ENCODE measurements around the gene THAP4. TPM values are rescaled to one million over a fixed set of nuclear protein-coding genes. Genes with fewer than 3 reads are reported as not detected.
A peak's percentile ranks its signal among the peaks of the same experiment; 100 is the strongest.

THAP4 gene
- total and polyA plus RNA-seq, 2 of the 13 experiments (the other 11 are each of a cell fraction or from before 2014, with no cell fraction given): 59.7 to 75.7 TPM

DNA sequence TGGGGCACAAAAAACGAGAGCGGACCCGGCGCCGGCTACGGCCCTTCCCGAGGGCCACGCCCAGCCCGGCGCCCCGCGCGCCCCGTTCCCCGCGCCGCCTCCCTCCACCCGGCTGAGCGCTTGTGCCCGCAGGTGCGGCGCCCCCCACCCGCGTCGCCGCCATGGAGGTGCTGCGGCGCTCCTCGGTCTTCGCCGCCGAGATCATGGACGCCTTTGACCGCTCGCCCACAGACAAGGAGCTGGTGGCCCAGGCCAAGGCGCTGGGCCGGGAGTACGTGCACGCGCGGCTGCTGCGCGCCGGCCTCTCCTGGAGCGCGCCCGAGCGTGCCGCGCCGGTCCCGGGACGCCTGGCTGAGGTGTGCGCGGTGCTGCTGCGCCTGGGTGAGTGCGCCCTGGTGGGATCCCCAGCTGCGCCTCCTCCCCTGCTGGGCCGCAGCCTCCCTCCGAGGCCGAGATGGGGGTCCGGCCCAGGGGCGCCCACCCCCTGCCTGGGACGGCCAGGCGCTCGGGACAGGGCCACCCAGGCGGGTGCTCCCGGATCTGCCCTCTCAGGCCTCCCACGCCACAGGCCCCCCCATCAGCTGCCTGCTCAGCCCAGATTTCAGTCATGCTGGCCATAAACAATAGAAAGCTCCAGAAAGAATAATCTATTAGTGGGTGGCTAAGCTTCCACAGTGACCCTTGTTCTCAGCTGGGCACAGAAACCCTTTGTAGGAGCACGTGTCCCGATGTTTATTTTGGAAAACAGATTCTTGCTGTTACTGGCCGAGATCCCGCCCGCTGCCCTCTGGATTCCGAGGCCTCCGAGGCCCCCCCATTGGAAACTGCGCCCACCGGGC is 77.4 kb downstream of the THAP4 start (continued):
- TF ChIP-seq, protein P1, sequence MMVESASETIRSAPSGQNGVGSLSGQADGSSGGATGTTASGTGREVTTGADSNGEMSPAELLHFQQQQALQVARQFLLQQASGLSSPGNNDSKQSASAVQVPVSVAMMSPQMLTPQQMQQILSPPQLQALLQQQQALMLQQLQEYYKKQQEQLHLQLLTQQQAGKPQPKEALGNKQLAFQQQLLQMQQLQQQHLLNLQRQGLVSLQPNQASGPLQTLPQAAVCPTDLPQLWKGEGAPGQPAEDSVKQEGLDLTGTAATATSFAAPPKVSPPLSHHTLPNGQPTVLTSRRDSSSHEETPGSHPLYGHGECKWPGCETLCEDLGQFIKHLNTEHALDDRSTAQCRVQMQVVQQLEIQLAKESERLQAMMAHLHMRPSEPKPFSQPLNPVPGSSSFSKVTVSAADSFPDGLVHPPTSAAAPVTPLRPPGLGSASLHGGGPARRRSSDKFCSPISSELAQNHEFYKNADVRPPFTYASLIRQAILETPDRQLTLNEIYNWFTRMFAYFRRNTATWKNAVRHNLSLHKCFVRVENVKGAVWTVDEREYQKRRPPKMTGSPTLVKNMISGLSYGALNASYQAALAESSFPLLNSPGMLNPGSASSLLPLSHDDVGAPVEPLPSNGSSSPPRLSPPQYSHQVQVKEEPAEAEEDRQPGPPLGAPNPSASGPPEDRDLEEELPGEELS (CRISPR knock-in tag; IDR thresholded peaks at IDR 0.05): peak; percentile 74
- no peak; the same call in none of the 2 replicates for TF ChIP-seq ZNF552 (CRISPR knock-in tag; IDR thresholded peaks at IDR 0.05; ENCODE audit: borderline replicate concordance)
- no peak for TF ChIP-seq POLR2AphosphoS5 (IDR thresholded peaks at IDR 0.05; ENCODE audit: low read depth, low read length)
- TF ChIP-seq SMAD3 (CRISPR knock-in tag; IDR thresholded peaks at IDR 0.05): no peak
- TF ChIP-seq IKZF4 (CRISPR knock-in tag; IDR thresholded peaks at IDR 0.05; ENCODE audit: borderline replicate concordance, low read depth, not compliant biosample characterization): no peak
- TF ChIP-seq SMC3 (IDR thresholded peaks at IDR 0.05; ENCODE audit: low read length): no peak
- TF ChIP-seq TMF1 (CRISPR knock-in tag; IDR thresholded peaks at IDR 0.05; ENCODE audit: low read depth): no peak
- TF ChIP-seq IKZF1 (IDR thresholded peaks at IDR 0.05): no peak
- no peak for TF ChIP-seq MAZ (IDR thresholded peaks at IDR 0.05; ENCODE audit: borderline replicate concordance, low read depth, low read length)
- no peak for TF ChIP-seq MAZ (CRISPR knock-in tag; IDR thresholded peaks at IDR 0.05; ENCODE audit: low read depth)
- TF ChIP-seq, protein P2, sequence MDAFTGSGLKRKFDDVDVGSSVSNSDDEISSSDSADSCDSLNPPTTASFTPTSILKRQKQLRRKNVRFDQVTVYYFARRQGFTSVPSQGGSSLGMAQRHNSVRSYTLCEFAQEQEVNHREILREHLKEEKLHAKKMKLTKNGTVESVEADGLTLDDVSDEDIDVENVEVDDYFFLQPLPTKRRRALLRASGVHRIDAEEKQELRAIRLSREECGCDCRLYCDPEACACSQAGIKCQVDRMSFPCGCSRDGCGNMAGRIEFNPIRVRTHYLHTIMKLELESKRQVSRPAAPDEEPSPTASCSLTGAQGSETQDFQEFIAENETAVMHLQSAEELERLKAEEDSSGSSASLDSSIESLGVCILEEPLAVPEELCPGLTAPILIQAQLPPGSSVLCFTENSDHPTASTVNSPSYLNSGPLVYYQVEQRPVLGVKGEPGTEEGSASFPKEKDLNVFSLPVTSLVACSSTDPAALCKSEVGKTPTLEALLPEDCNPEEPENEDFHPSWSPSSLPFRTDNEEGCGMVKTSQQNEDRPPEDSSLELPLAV (CRISPR knock-in tag; conservative IDR thresholded peaks at IDR 0.05; ENCODE audit: low read depth): no peak
- TF ChIP-seq TCF12 (IDR thresholded peaks at IDR 0.05): no peak
- peak; percentile 84 for TF ChIP-seq TCF12 (CRISPR knock-in tag; IDR thresholded peaks at IDR 0.05)
- TF ChIP-seq ZNF530 (CRISPR knock-in tag; IDR thresholded peaks at IDR 0.05; ENCODE audit: low read depth): no peak
- TF ChIP-seq ZNF143 (CRISPR knock-in tag; IDR thresholded peaks at IDR 0.05): no peak
- no peak for TF ChIP-seq SRF (IDR thresholded peaks at IDR 0.05; ENCODE audit: low read depth, low read length)
- TF ChIP-seq RFX1 (IDR thresholded peaks at IDR 0.05): no peak
- TF ChIP-seq, protein P3, sequence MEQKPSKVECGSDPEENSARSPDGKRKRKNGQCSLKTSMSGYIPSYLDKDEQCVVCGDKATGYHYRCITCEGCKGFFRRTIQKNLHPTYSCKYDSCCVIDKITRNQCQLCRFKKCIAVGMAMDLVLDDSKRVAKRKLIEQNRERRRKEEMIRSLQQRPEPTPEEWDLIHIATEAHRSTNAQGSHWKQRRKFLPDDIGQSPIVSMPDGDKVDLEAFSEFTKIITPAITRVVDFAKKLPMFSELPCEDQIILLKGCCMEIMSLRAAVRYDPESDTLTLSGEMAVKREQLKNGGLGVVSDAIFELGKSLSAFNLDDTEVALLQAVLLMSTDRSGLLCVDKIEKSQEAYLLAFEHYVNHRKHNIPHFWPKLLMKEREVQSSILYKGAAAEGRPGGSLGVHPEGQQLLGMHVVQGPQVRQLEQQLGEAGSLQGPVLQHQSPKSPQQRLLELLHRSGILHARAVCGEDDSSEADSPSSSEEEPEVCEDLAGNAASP (CRISPR knock-in tag; IDR thresholded peaks at IDR 0.05; ENCODE audit: borderline replicate concordance): no peak
- TF ChIP-seq, protein P4, sequence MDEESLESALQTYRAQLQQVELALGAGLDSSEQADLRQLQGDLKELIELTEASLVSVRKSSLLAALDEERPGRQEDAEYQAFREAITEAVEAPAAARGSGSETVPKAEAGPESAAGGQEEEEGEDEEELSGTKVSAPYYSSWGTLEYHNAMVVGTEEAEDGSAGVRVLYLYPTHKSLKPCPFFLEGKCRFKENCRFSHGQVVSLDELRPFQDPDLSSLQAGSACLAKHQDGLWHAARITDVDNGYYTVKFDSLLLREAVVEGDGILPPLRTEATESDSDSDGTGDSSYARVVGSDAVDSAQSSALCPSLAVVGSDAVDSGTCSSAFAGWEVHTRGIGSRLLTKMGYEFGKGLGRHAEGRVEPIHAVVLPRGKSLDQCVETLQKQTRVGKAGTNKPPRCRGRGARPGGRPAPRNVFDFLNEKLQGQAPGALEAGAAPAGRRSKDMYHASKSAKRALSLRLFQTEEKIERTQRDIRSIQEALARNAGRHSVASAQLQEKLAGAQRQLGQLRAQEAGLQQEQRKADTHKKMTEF (CRISPR knock-in tag; IDR thresholded peaks at IDR 0.05): peak; percentile 64
- peak; percentile 13 for TF ChIP-seq ERF (CRISPR knock-in tag; IDR thresholded peaks at IDR 0.05)
- no peak for TF ChIP-seq ZNF672 (CRISPR knock-in tag; IDR thresholded peaks at IDR 0.05)
- TF ChIP-seq ZNF343 (CRISPR knock-in tag; IDR thresholded peaks at IDR 0.05): no peak
- TF ChIP-seq, protein P5, sequence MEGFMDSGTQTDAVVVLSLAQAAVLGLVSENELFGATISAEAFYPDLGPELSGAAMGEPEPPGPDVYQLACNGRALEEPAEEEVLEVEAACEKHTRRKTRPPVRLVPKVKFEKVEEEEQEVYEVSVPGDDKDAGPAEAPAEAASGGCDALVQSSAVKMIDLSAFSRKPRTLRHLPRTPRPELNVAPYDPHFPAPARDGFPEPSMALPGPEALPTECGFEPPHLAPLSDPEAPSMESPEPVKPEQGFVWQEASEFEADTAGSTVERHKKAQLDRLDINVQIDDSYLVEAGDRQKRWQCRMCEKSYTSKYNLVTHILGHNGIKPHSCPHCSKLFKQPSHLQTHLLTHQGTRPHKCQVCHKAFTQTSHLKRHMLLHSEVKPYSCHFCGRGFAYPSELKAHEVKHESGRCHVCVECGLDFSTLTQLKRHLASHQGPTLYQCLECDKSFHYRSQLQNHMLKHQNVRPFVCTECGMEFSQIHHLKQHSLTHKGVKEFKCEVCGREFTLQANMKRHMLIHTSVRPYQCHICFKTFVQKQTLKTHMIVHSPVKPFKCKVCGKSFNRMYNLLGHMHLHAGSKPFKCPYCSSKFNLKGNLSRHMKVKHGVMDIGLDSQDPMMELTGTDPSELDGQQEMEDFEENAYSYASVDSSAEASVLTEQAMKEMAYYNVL (CRISPR knock-in tag; IDR thresholded peaks at IDR 0.05; ENCODE audit: borderline replicate concordance): 0 out of 2 replicates have a peak, but pooled peaks have one; percentile 25
